ACHN (cell line): ENCODE measurements around the gene SULT1B1.
A peak's percentile ranks its signal among the peaks of the same experiment; 100 is the strongest.

ENCODE experiments used
- DNase-seq: peaks from one replicate; pipeline ENCODE4 v3.0.0-alpha.2; 2015
- in situ Hi-C: cut with HindIII; loops from 2 replicates; pipeline ENCODE4 v1.10.0; 2017; ENCODE audit warnings: low sequenced_read_pairs, low pct_ligation_motif_present, low pct_unique_long_range_greater_than_20kb

The SULT1B1 gene

DNA sequence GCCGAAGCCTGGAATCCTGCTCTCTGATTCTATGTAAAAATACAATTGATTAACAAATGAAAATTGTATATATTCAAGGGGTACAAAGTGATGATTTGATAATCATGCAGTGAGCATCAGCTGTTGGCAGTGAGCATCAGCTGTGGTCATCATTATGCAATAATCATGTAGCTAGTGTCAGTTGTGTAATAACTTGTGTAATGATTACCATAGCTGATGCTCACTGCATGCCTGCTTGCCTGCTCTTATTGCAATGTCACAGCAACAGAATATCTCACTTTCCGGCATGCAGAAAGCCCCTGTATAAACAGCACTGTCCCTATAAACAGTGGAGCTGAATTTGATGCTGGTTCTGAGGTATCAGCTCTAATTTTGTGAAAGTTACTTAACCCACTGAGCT, 46.8 kb downstream of the SULT1B1 start:
- in situ Hi-C loops: no loop called here
- no peak for DNase-seq

DNA sequence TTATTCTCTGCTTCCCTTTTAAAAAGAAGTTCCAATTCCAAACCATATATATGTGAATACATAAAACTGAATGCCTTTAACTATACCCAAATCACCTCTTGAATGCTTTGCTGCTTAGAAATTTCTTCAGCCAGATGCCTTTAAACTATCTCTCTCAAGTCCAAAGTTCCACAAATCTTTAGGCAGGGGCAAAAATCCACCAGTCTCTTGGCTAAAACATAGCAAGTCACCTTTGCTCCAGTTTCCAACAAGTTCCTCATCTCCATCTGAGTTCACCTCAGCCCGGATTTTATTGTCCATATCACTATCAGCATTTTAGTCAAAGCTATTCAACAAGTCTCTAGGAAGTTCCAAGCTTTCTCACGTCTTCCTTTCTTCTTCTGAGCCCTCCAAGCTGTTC, 49.8 kb downstream of the SULT1B1 start:
- in situ Hi-C loops: no loop called here
- DNase-seq: no peak

DNA sequence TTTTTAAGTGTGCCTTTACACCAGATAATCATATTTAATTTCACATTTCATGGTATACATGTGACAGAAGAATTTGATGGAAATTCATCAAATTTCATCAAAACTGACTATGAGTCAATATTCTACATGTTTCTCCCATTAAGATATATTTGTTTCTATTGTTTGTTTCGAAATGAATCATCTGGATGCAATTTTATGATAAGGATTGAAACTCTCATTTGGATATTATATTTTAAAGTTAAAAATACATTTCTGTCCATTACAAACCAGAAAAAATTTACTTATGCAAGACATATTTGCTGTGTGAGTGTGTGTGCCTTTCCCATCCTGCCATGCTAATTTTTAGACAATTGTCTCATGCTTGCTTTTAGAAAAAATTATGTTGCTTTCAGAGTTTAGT, 52.2 kb downstream of the SULT1B1 start:
- in situ Hi-C loops: no loop called here

DNA sequence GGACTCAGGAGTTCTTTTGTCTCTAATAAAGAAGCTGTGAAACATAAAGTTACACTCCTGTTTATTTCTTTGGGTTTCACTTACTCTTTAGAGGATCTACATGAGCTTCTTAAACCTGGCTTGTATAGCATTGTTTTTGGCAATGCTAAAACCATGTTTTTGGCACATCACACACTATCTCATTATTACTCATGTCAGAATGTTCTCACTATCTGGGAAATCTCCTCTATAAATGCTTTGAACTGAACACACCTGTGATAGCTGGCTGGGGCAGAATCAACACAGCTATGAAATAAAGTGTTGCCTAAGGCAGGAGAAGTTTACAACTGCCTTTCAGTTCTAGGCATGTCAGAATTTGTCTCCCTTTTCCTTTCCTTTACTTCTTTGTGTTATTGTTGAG, 52.6 kb downstream of the SULT1B1 start:
- DNase-seq: no peak

More for the DNA sequence above, 52.2 kb downstream of the SULT1B1 start:
- no peak for DNase-seq

DNA sequence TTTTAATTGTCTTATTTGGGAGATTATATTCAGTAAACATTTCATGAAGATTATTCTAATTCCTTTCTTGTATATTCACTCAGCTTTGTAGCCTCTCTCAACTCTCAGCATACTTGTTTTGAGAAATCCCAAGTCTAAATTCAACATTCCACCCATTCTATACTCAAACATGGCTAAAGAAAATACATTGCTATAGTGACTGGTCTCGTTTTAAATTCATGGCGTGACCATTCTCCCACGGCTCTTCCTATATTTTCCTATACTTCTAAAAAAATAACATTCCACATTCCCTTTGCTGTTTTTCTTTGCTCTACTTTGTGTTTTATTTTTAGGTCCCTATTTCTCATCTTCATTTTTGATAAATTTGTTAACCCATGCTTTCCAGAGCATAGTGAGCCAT, 58.2 kb downstream of the SULT1B1 start:
- DNase-seq: no peak

More for the DNA sequence above, 52.6 kb downstream of the SULT1B1 start:
- in situ Hi-C loops: no loop called here

DNA sequence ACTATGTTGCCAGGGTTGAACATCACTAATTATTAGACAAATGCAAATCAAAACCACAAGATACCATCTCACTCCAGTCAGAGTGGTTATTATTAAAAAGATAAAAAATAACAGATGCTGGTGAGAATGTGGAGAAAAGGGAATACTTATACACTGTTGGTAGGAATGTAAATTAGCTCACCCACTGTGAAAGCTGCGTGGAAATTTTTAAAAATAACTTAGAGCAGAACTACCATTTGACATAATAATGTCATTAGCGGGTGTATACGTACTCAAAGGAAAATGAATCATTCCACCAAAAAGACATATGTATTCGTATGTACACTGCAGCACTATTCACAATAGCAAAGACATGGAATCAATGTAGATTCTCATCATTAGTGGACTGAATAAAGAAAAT, 58.7 kb downstream of the SULT1B1 start:
- in situ Hi-C loops: no loop called here
- no peak for DNase-seq

More for the DNA sequence above, 58.2 kb downstream of the SULT1B1 start:
- in situ Hi-C loops: no loop called here

DNA sequence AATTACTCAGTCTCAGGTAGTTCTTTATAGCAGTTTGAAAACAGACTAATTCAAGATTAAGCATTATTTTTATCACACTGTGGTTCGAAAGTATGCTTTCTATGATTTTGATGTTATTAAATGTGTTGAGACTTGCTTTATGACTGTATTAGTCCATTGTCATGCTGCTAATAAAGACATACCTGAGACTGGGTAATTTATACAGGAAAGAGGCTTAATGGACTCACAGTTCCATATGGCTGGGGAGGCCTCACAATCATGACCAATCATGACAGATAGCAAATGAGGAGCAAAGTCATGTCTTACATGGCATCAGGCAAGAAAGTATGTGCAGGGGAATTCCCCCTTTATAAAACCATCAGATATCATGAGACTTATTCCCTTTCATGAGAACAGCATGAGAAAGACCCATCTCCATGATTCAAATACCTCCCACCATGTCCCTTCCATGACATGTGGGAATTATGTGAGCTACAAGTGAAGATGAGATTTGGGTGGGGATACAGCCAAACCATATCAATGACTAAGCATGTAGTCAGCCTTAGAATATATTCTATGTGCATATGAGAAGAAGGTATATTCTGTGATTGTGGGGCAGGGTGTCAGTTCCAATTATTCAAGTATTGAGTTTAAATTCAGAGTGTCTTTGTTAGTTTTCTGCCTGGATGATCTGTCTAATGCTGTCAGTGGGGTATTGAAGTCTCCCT, 62.7 kb downstream of the SULT1B1 start:
- in situ Hi-C loops: no loop called here
- DNase-seq: no peak

DNA sequence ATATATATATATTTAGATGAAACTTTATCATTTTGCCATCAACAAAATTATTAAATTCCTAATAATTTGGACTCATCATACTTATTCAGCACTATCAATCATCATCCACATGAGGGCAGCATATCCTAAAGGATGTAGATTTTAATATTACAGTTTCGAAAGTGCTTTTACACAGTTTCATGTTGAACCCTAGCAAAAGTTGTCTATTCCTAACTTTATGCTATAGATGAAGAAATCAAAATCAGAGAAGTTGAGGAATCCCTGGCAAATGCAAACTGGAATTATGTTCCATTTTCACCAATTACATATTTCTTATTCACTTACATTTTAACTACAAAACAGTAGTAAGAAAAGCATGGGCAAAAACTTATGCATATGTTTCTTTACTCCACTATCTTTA, 70.8 kb downstream of the SULT1B1 start:
- in situ Hi-C loops: no loop called here
- peak; percentile 26 for DNase-seq

DNA sequence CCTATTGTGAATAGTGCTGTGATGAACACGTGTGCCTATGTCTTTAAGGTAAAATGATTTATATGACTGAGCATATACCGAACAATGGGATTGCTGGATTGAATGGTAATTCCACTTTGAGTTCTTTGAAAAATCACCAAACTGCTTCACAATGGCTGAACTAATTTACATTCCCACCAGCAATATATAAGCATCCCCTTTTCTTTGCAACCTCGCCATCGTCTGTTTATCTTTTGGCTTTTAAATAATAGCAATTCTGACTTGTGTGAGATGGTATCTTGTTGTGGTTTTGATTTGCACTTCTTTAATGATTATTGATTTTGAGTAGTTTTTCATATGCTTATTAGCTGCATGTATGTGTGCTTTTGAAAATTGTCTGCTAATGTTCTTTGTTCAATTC, 75.6 kb downstream of the SULT1B1 start:
- in situ Hi-C loops: no loop called here

More for the DNA sequence above, 75.6 kb downstream of the SULT1B1 start:
- DNase-seq: no peak
